IMR-90 (cell line): ENCODE data around the gene SHC1. TPM values are rescaled to one million over a fixed set of nuclear protein-coding genes. Genes with fewer than 3 reads are reported as not detected.

Experiments
- ATAC-seq: fragments of 200-7000 bp; cut with Tn5 transposase; 2 replicates; pipeline ENCODE4 v1.9.1; 2020; ENCODE audit warnings: low read depth, mild to moderate bottlenecking, moderate library complexity
- BruUV-seq: library from RNA; stranded (reverse); fragments of 400-500 nt; replicated peaks from 2 replicates; lab custom pipeline; 2021; lab: Mats Ljungman, UMichigan
- CTCF ChIA-PET: fragments of 300-600 bp; formaldehyde crosslinking; extraction: SDS; loops from one replicate; lab custom pipeline; 2021; ENCODE audit warnings: antibody characterized with exemption; lab: Yijun Ruan, JAX
- POLR2A ChIA-PET: fragments of 300-600 bp; sonication (Branson Sonifier 250); formaldehyde crosslinking; loops from one replicate; lab custom pipeline; 2022; ENCODE audit warnings: antibody characterized with exemption; ENCODE audit not compliant: unreplicated experiment; lab: Charles Lee
- DNase-seq: peaks from one replicate; pipeline ENCODE4 v3.0.0; 2013
- H2AFZ ChIP-seq: replicated peaks from 2 replicates; pipeline ENCODE3; 2013; ENCODE audit warnings: low read length, mild to moderate bottlenecking; ENCODE audit not compliant: poor library complexity
- H2AK5ac ChIP-seq: 2 replicates; pipeline ENCODE4 v1.6.1; 2013; ENCODE audit warnings: low read depth, low read length, inconsistent platforms
- H2AK9ac ChIP-seq: replicated peaks from 2 replicates; pipeline ENCODE3; 2013; ENCODE audit warnings: mild to moderate bottlenecking, low read depth, low read length, moderate library complexity; ENCODE audit not compliant: poor library complexity
- H2BK120ac ChIP-seq: 2 replicates; pipeline ENCODE4 v1.6.1; 2013; ENCODE audit warnings: low read depth, low read length, inconsistent platforms
- H2BK15ac ChIP-seq: 3 replicates; pipeline ENCODE4 v1.6.1; 2013; ENCODE audit warnings: low read depth, low read length, inconsistent platforms
- H2BK20ac ChIP-seq: 2 replicates; pipeline ENCODE4 v1.6.1; 2013; ENCODE audit warnings: low read depth, mild to moderate bottlenecking, inconsistent platforms, low read length, moderate library complexity
- H2BK5ac ChIP-seq: 2 replicates; pipeline ENCODE4 v1.6.1; 2013; ENCODE audit warnings: mild to moderate bottlenecking, low read depth, low read length, inconsistent platforms; ENCODE audit not compliant: poor library complexity, severe bottlenecking
- H3K14ac ChIP-seq: replicated peaks from 2 replicates; pipeline ENCODE4 v1.6.1; 2013; ENCODE audit warnings: low read depth, low read length, inconsistent platforms
- H3K18ac ChIP-seq: 2 replicates; pipeline ENCODE4 v1.6.1; 2013; ENCODE audit warnings: low read depth, low read length, control low read depth
- H3K23ac ChIP-seq: 2 replicates; pipeline ENCODE4 v1.6.1; 2013; ENCODE audit warnings: low read depth, low read length, inconsistent platforms
- H3K27ac ChIP-seq: 2 replicates; pipeline ENCODE4 v1.5.1; 2013; ENCODE audit warnings: mild to moderate bottlenecking, control low read depth, low read length; ENCODE audit not compliant: insufficient read depth
- H3K27me3 ChIP-seq: 2 replicates; pipeline ENCODE4 v1.6.1; 2013; ENCODE audit warnings: low read length; ENCODE audit not compliant: control insufficient read depth, insufficient read depth
- H3K36me3 ChIP-seq: 2 replicates; pipeline ENCODE4 v1.6.1; 2013; ENCODE audit warnings: low read length, mixed read lengths; ENCODE audit not compliant: control insufficient read depth, insufficient read depth
- H3K4ac ChIP-seq: 2 replicates; pipeline ENCODE4 v1.6.1; 2013; ENCODE audit warnings: low read depth, low read length, inconsistent platforms
- H3K4me1 ChIP-seq: 2 replicates; pipeline ENCODE4 v1.6.1; 2013; ENCODE audit warnings: low read length, mixed read lengths; ENCODE audit not compliant: control insufficient read depth, insufficient read depth
- H3K4me2 ChIP-seq: 2 replicates; pipeline ENCODE4 v1.6.1; 2013; ENCODE audit warnings: low read depth, mild to moderate bottlenecking, control low read depth, low read length, moderate library complexity
- H3K4me3 ChIP-seq: 2 replicates; pipeline ENCODE4 v1.5.1; 2013; ENCODE audit warnings: low read depth, mild to moderate bottlenecking, control low read depth, low read length, moderate library complexity; ENCODE audit not compliant: insufficient read depth
- H3K56ac ChIP-seq: 2 replicates; pipeline ENCODE4 v1.6.1; 2013; ENCODE audit warnings: low read length, inconsistent platforms; ENCODE audit not compliant: insufficient read depth; ENCODE audit errors: extremely low read depth
- H3K79me1 ChIP-seq, 2 experiments: 2 replicates each; pipeline ENCODE4 v1.6.1; 2013; ENCODE audit warnings: low read length in 2 of 2, inconsistent platforms in 1 of 2, low read depth in 1 of 2
- H3K9ac ChIP-seq: 2 replicates; pipeline ENCODE4 v1.6.1; 2013; ENCODE audit warnings: low read depth, low read length, control low read depth
- H3K9me1 ChIP-seq: 2 replicates; pipeline ENCODE4 v1.6.1; 2013; ENCODE audit warnings: low read length, inconsistent platforms; ENCODE audit not compliant: insufficient read depth
- H3K9me3 ChIP-seq: 2 replicates; pipeline ENCODE4 v1.6.1; 2013; ENCODE audit warnings: low read length; ENCODE audit not compliant: control insufficient read depth, insufficient read depth
- H4K20me1 ChIP-seq: 2 replicates; pipeline ENCODE4 v1.6.1; 2013; ENCODE audit warnings: low read length, inconsistent platforms; ENCODE audit not compliant: insufficient read depth
- H4K5ac ChIP-seq: 2 replicates; pipeline ENCODE4 v1.6.1; 2013; ENCODE audit warnings: mild to moderate bottlenecking, low read depth, low read length, control low read depth
- H4K8ac ChIP-seq, 2 experiments: 2 replicates each; pipeline ENCODE4 v1.6.1; 2013; ENCODE audit warnings: low read depth in 2 of 2, low read length in 2 of 2, control low read depth in 1 of 2, inconsistent platforms in 1 of 2
- H4K91ac ChIP-seq: 2 replicates; pipeline ENCODE4 v1.6.1; 2013; ENCODE audit warnings: low read depth, low read length, inconsistent platforms; ENCODE audit not compliant: insufficient read depth
- BHLHE40 ChIP-seq: fragments of 150-350 bp; IDR thresholded peaks from 2 replicates; pipeline ENCODE4 v1.6.1; 2016; ENCODE audit warnings: mild to moderate bottlenecking, low read depth, low read length
- CEBPB ChIP-seq: IDR thresholded peaks from 2 replicates; pipeline ENCODE4 v1.6.1; 2012; ENCODE audit warnings: low read depth, low read length, improper control_type of control experiment
- CHD1 ChIP-seq: IDR thresholded peaks from 2 replicates; pipeline ENCODE4 v1.6.1; 2012; ENCODE audit warnings: low read depth, low read length, improper control_type of control experiment
- FOS ChIP-seq: fragments of 150-350 bp; IDR thresholded peaks from 2 replicates; pipeline ENCODE4 v1.6.1; 2016; ENCODE audit warnings: low read depth, low read length
- MAFK ChIP-seq: IDR thresholded peaks from 2 replicates; pipeline ENCODE4 v1.6.1; 2012; ENCODE audit warnings: low read depth, low read length, improper control_type of control experiment
- NFE2L2 ChIP-seq: fragments of 150-350 bp; IDR thresholded peaks from 2 replicates; pipeline ENCODE4 v1.6.1; 2016; ENCODE audit warnings: low read depth, mild to moderate bottlenecking, low read length
- POLR2A ChIP-seq: IDR thresholded peaks from 2 replicates; pipeline ENCODE4 v1.6.1; 2012; ENCODE audit warnings: mild to moderate bottlenecking, low read depth, low read length
- RAD21 ChIP-seq: IDR thresholded peaks from 2 replicates; pipeline ENCODE4 v1.6.1; 2012; ENCODE audit warnings: low read length, improper control_type of control experiment
- RCOR1 ChIP-seq: IDR thresholded peaks from 2 replicates; pipeline ENCODE4 v1.6.1; 2012; ENCODE audit warnings: mild to moderate bottlenecking, low read length, improper control_type of control experiment; ENCODE audit not compliant: insufficient replicate concordance
- RFX5 ChIP-seq: IDR thresholded peaks from 2 replicates; pipeline ENCODE4 v1.8.0; 2012; ENCODE audit warnings: low read depth, mild to moderate bottlenecking, low read length, moderate library complexity
- SMC3 ChIP-seq: fragments of 150-350 bp; IDR thresholded peaks from 2 replicates; pipeline ENCODE4 v1.6.1; 2016; ENCODE audit warnings: low read depth, mild to moderate bottlenecking, antibody characterized with exemption, low read length, moderate library complexity
- WGBS, 2 experiments: methylation state at CpG; one replicate each; pipeline versions ENCODE4 v1.1.5 to v1.1.7; 2013; ENCODE audit warnings: missing lambda C conversion rate in 2 of 2; ENCODE audit not compliant: insufficient read length in 1 of 2; ENCODE audit errors: extremely low coverage in 2 of 2; 5-methylcytosine and 5-hydroxymethylcytosine counted together
- dilution Hi-C: fragments of 300-500 bp; cut with HindIII; formaldehyde crosslinking; loops from one replicate; pipeline ENCODE4 v1.14.3; 2018; ENCODE audit warnings: low sequenced_read_pairs; ENCODE audit not compliant: unreplicated experiment
- in situ Hi-C: fragments of 300-500 bp; cut with MboI; formaldehyde crosslinking; loops from 3 replicates; pipeline ENCODE4 v1.14.3; 2019; ENCODE audit warnings: low sequenced_read_pairs, inconsistent platforms, mixed read lengths
- intact Hi-C: fragments of 100-400 bp; cut with micrococcal nuclease; formaldehyde crosslinking; loops from 2 replicates; pipeline ENCODE4 v1.10.0; 2022
- polyA plus RNA-seq, 3 experiments: library from polyadenylated mRNA; depleted of rRNA; stranded (reverse); fragments of >200 nt; gene quantifications; 2 replicates each; pipeline ENCODE4 v1.2.3, GENCODE V29; 2012; ENCODE audit warnings: low replicate concordance in 1 of 3
- total RNA-seq: library from RNA; depleted of rRNA; stranded (reverse); fragments of >200 nt; gene quantifications from 2 replicates; pipeline ENCODE4 v1.2.3, GENCODE V29; 2012
- TF ChIP-seq, protein P1 (sequence below): conservative IDR thresholded peaks from 2 replicates; pipeline ENCODE4 v1.5.1; 2012; ENCODE audit warnings: mild to moderate bottlenecking, low read depth, low read length, improper control_type of control experiment
- TF ChIP-seq, protein P2 (sequence below): fragments of 150-350 bp; IDR thresholded peaks from 2 replicates; pipeline ENCODE4 v1.6.1; 2016; ENCODE audit warnings: low read depth, mild to moderate bottlenecking, low read length, moderate library complexity, borderline replicate concordance
- TF ChIP-seq, protein P3 (sequence below): fragments of 150-350 bp; IDR thresholded peaks from 2 replicates; pipeline ENCODE4 v1.6.1; 2017; ENCODE audit warnings: mild to moderate bottlenecking, antibody characterized with exemption, low read length, low read depth

The SHC1 gene
- total and polyA plus RNA-seq, 2 of the 4 experiments (the other 2 are of a cell fraction) = 352 to 355 TPM

DNA sequence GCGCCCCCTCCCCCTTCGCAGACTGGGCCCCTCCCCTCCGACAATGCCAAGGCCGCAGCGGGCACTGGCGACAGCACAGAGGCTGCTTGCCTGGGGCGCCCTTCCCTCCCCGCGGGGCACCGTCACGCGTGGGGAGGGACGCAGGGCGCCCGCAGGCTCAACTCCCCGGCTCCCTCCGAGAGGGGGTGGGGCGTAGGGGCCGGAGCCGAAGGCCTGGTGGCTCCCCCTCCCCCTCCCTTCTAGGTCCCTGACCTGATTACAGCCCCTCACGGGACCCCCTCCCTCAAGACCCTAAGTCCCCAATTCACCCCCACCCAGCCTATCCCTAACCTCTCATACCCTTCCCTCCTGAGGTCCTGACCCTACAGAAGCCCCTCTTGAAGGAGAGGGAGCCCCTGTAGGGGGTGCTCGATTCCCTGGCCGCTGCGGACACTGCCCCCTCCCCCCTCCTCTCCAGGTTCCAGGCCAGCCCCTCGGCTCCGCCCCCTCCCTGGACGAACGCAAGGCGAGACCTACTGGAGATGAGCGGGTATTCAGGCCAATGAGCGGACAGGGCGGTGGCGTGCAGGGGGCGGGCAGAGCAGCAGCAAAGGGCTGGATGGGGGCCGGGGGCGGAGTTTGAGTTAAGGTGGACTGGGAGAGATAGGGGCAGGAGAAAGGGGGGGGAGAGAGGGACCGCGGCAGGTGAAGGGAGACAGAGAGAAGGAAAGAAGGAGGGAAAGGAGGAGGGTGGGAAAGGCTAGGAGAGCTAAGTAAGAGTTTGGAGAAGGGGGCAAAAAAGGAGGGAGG is 31.3 kb upstream of the SHC1 start:
- DNase-seq (peak; percentile 99), ATAC-seq (peak; percentile 84)
- Histone ChIP-seq H3K27me3 (no peaks in the 10 kb centered on the region), H2AK9ac (peak overlapping the region; percentile 99), H3K79me1 (peaks cover 14 to 59% of the 10 kb centered on the region in 2 experiments), H4K20me1 (no peaks in the 10 kb centered on the region), H3K9me3 (no peaks in the 10 kb centered on the region), H4K91ac (peak overlapping the region; percentile 94), H2BK15ac (peak overlapping the region; percentile 95; the same call in 2 of the 3 replicates), H3K18ac (peak overlapping the region; percentile 96), H3K14ac (peak overlapping the region; percentile 87), H3K27ac (peak overlapping the region; percentile 99), H2AFZ (peak overlapping the region; percentile 92), H2BK20ac (peak overlapping the region; percentile 70; the same call in 1 of the 2 replicates), H3K23ac (peak overlapping the region; percentile 97), H3K36me3 (no peaks in the 10 kb centered on the region; the same call in none of the 2 replicates), H3K4me2 (peak overlapping the region; percentile 97), H4K5ac (peak overlapping the region; percentile 89; the same call in 1 of the 2 replicates), H2AK5ac (peak overlapping the region; percentile 97), H3K9me1 (peaks cover 12% of the 10 kb centered on the region), H3K9ac (peak overlapping the region; percentile 89), H3K4ac (peak overlapping the region; percentile 87), H3K56ac (peak overlapping the region; percentile 47; the same call in 1 of the 2 replicates), H3K4me3 (peak overlapping the region; percentile 75), H2BK5ac (peak overlapping the region; percentile 94), H4K8ac (peak overlapping the region; percentile 11 to 92; a peak in 3 of 4 replicates), H3K4me1 (peaks cover 21% of the 10 kb centered on the region), H2BK120ac (peak overlapping the region; percentile 93)
- BruUV-seq = no TSS peak
- 0% methylated on average over 8 of the region's 38 CpGs; no CpG with 5 or more reads in 1 of the 2 experiments for whole genome bisulfite sequencing, 2 experiments
- dilution Hi-C loops (no loop called here), intact Hi-C loops (loop anchor here (1.0 to 5.0 kb wide), 3 partner anchors 30 to 65 kb away; partner anchors contain the start of genes ADAM15 and PMVK), in situ Hi-C loops (no loop called here)
- CTCF ChIA-PET = interaction anchor here (0.9 kb wide), 1 partner anchor 31 kb away, joined by 4 read pairs; the partner anchor contains the start of gene SHC1
- POLR2A ChIA-PET = no interaction called here
- TF ChIP-seq POLR2A = no peak
- no peak for TF ChIP-seq CHD1
- TF ChIP-seq BHLHE40 = peak; percentile 94
- TF ChIP-seq MAFK = no peak
- TF ChIP-seq RAD21 = 0 out of 2 replicates have a peak, but pooled peaks have one; percentile 11
- TF ChIP-seq, protein P1, sequence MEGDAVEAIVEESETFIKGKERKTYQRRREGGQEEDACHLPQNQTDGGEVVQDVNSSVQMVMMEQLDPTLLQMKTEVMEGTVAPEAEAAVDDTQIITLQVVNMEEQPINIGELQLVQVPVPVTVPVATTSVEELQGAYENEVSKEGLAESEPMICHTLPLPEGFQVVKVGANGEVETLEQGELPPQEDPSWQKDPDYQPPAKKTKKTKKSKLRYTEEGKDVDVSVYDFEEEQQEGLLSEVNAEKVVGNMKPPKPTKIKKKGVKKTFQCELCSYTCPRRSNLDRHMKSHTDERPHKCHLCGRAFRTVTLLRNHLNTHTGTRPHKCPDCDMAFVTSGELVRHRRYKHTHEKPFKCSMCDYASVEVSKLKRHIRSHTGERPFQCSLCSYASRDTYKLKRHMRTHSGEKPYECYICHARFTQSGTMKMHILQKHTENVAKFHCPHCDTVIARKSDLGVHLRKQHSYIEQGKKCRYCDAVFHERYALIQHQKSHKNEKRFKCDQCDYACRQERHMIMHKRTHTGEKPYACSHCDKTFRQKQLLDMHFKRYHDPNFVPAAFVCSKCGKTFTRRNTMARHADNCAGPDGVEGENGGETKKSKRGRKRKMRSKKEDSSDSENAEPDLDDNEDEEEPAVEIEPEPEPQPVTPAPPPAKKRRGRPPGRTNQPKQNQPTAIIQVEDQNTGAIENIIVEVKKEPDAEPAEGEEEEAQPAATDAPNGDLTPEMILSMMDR = peak; percentile 50
- no peak for TF ChIP-seq FOS
- no peak for TF ChIP-seq RCOR1
- no peak for TF ChIP-seq RFX5
- TF ChIP-seq NFE2L2 = no peak
- TF ChIP-seq, protein P2, sequence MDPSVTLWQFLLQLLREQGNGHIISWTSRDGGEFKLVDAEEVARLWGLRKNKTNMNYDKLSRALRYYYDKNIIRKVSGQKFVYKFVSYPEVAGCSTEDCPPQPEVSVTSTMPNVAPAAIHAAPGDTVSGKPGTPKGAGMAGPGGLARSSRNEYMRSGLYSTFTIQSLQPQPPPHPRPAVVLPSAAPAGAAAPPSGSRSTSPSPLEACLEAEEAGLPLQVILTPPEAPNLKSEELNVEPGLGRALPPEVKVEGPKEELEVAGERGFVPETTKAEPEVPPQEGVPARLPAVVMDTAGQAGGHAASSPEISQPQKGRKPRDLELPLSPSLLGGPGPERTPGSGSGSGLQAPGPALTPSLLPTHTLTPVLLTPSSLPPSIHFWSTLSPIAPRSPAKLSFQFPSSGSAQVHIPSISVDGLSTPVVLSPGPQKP = no peak
- TF ChIP-seq CEBPB = no peak
- TF ChIP-seq, protein P3, sequence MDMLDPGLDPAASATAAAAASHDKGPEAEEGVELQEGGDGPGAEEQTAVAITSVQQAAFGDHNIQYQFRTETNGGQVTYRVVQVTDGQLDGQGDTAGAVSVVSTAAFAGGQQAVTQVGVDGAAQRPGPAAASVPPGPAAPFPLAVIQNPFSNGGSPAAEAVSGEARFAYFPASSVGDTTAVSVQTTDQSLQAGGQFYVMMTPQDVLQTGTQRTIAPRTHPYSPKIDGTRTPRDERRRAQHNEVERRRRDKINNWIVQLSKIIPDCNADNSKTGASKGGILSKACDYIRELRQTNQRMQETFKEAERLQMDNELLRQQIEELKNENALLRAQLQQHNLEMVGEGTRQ = no peak
- 0 out of 2 replicates have a peak, but pooled peaks have one; percentile 1 for TF ChIP-seq SMC3
